Thyroid gland (tissue), 4 donors: Measurements from ENCODE around the gene PTPRC.

Experiments
- POLR2A ChIP-seq, 2 donors: fragments of 450-650 bp; IDR thresholded peaks; one replicate each; pipeline ENCODE4 v1.6.1; 2017; ENCODE audit warnings: antibody characterized with exemption in 2 of 2, mild to moderate bottlenecking in 2 of 2, moderate library complexity in 1 of 2
- TF ChIP-seq, protein P1 (sequence below), 6 experiments: fragments of 200-600 bp in 3 of 6; fragments of 450-650 bp in 3 of 6; sonication (generic) in 3 of 6; IDR thresholded peaks; one replicate each; pipeline ENCODE4 v1.5.1; 2016 to 2019; ENCODE audit warnings: antibody characterized with exemption in 6 of 6, mild to moderate bottlenecking in 2 of 6, inconsistent platforms in 1 of 6, moderate library complexity in 1 of 6

DNA sequence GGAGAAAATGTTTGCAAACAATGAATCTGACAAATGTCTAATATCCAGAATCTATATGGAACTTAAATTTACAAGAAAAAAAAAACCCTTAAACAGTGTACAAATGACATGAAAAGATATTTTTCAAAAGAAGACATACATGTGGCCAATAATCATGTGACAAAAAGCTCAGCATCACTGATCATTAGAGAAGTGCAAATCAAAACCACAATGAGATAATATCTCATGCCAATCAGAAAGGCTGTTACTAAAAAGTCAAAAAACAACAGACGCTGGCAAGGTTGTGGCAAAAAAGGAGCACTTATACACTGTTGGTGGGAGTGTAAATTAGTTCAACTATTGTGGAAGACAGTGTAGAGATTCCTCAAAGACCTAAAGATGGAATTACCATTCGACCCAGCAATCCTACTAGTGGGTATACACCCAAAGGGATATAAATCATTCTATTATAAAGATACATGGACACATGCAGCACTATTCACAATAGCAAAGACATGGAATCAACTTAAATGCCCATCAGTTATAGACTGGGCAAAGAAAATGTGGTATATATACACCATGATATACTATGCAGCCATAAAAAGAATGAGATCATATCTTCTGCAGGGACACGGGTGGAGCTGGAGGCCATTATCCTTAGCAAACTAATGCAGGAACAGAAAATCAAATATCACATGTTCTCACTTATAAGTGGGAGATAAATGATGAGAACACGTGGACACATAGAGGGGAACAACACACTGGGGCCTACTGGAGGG lies 123.2 kb downstream of the PTPRC start:
- TF ChIP-seq, protein P1, sequence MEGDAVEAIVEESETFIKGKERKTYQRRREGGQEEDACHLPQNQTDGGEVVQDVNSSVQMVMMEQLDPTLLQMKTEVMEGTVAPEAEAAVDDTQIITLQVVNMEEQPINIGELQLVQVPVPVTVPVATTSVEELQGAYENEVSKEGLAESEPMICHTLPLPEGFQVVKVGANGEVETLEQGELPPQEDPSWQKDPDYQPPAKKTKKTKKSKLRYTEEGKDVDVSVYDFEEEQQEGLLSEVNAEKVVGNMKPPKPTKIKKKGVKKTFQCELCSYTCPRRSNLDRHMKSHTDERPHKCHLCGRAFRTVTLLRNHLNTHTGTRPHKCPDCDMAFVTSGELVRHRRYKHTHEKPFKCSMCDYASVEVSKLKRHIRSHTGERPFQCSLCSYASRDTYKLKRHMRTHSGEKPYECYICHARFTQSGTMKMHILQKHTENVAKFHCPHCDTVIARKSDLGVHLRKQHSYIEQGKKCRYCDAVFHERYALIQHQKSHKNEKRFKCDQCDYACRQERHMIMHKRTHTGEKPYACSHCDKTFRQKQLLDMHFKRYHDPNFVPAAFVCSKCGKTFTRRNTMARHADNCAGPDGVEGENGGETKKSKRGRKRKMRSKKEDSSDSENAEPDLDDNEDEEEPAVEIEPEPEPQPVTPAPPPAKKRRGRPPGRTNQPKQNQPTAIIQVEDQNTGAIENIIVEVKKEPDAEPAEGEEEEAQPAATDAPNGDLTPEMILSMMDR (IDR thresholded peaks at IDR 0.05) = no peak
- TF ChIP-seq POLR2A (IDR thresholded peaks at IDR 0.05) = no peak
